Left ventricle myocardium inferior (tissue), 1 donor: Measurements from ENCODE around the gene TBC1D5. TPM values are rescaled to one million over a fixed set of nuclear protein-coding genes. Genes with fewer than 3 reads are reported as not detected.

Experiments
- DNase-seq: peaks from one replicate; pipeline ENCODE4 v3.0.0-alpha.2; 2020
- H3K27ac ChIP-seq: fragments of 200-600 bp; replicated peaks from 2 replicates; pipeline ENCODE4 v1.8.0; 2021
- H3K27me3 ChIP-seq: fragments of 200-600 bp; 2 replicates; pipeline ENCODE4 v1.8.0; 2021; ENCODE audit warnings: low read depth
- H3K36me3 ChIP-seq: fragments of 200-600 bp; 2 replicates; pipeline ENCODE4 v1.8.0; 2021
- H3K4me1 ChIP-seq: fragments of 200-600 bp; 2 replicates; pipeline ENCODE4 v1.8.0; 2021
- H3K4me3 ChIP-seq: fragments of 200-600 bp; 2 replicates; pipeline ENCODE4 v1.8.0; 2021; ENCODE audit warnings: mild to moderate bottlenecking, moderate library complexity
- H3K9me3 ChIP-seq: fragments of 200-600 bp; replicated peaks from 2 replicates; pipeline ENCODE4 v1.8.0; 2021
- intact Hi-C: fragments of 100-400 bp; cut with micrococcal nuclease; formaldehyde crosslinking; loops from one replicate; pipeline ENCODE4 v1.11.0; 2022
- total RNA-seq: library from RNA; stranded (reverse); fragmentation: NEBNext Ultra II Directional; extraction: Animal tissue kit (Norgen Biotek cat#: 25700); gene quantifications from one replicate; pipeline ENCODE4 v1.2.1, GENCODE V29; 2021
- TF ChIP-seq, protein P1 (sequence below): fragments of 200-600 bp; IDR thresholded peaks from 2 replicates; pipeline ENCODE4 v1.8.0; 2021; ENCODE audit warnings: antibody characterized with exemption, mild to moderate bottlenecking, borderline replicate concordance
- donor health status: DM: no; HTN: yes; CAD: no; lungs with severe emphysema.

The TBC1D5 gene
- total RNA-seq, 1 donor from 2014 or later = 26.9 TPM

DNA sequence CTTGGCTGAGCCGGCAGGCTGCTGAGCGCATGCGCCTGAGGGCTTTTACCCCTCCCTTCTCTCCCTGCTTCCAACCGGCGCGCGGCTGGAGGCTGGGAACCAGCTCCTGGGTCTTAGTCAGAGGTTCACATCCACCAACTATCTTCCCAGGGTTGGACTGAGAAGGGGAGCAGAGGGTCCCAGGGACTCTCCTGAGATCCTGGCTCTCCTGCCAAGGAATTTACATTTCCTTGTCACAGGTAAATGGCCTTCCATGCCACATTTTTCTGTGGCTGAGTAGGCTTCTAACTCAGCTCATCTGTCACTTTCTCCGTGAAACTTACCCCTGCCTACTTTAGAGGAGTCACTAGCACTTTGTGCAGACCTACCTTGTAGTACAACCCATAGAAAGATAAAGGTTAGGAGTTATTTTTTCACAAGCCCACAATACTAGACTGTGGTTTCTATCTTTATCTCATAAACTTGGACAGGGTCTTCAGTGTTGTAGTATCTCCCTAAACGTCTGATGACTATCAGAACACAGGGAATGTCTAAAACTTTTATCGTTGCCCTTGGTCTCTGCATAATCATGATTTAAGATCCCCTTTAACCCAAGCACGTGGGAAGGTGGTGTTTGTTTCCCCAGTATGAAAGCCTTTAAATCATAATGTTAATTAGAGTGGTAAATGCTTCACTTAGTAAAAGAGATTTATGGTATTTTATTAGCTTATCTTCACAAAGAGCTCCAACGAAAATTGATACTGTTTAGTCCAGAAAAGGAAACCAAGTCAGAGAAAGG, 638 bp upstream of the TBC1D5 start:
- Histone ChIP-seq H3K27ac (peak overlapping the region; percentile 99), H3K27me3 (no peaks in the 10 kb centered on the region), H3K9me3 (no peaks in the 10 kb centered on the region), H3K4me3 (peak overlapping the region; percentile 94), H3K4me1 (peaks cover 49% of the 10 kb centered on the region), H3K36me3 (no peaks in the 10 kb centered on the region)
- intact Hi-C loops = no loop called here
- TF ChIP-seq, protein P1, sequence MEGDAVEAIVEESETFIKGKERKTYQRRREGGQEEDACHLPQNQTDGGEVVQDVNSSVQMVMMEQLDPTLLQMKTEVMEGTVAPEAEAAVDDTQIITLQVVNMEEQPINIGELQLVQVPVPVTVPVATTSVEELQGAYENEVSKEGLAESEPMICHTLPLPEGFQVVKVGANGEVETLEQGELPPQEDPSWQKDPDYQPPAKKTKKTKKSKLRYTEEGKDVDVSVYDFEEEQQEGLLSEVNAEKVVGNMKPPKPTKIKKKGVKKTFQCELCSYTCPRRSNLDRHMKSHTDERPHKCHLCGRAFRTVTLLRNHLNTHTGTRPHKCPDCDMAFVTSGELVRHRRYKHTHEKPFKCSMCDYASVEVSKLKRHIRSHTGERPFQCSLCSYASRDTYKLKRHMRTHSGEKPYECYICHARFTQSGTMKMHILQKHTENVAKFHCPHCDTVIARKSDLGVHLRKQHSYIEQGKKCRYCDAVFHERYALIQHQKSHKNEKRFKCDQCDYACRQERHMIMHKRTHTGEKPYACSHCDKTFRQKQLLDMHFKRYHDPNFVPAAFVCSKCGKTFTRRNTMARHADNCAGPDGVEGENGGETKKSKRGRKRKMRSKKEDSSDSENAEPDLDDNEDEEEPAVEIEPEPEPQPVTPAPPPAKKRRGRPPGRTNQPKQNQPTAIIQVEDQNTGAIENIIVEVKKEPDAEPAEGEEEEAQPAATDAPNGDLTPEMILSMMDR = no peak
- DNase-seq = no peak

DNA sequence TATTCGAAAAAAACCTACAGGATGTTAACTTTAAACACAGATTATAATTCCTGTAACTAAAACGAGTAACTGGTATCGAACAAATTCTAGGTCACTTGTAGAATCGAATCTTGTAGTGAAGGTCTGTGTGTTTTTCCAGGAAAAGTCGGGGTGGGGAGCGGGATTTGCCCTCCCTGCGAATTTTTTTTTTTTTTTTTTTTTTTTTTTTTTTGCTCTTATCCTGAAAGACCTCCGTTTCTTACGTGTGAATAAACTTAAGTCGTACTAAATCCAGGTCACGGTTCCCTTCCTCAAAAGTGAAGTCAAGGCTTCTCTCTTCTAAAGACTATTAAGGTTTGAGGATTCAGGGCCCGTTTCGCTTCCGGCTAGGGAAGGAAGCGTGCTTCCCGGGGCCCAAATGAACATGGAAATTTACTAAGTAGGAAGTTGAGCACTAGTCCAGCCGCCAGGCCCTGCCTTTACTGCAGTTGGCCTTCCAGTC, 770 bp downstream of the TBC1D5 start:
- no peaks in the 10 kb centered on the region for H3K36me3 ChIP-seq
- H3K4me1 ChIP-seq = peaks cover 58% of the 10 kb centered on the region
- H3K9me3 ChIP-seq = no peaks in the 10 kb centered on the region
- TF ChIP-seq, protein P1 = peak; percentile 28
- H3K4me3 ChIP-seq = peak overlapping the region; percentile 94
- no peaks in the 10 kb centered on the region for H3K27me3 ChIP-seq
- H3K27ac ChIP-seq = peak overlapping the region; percentile 99
- no peak for DNase-seq
- intact Hi-C loops = no loop called here

DNA sequence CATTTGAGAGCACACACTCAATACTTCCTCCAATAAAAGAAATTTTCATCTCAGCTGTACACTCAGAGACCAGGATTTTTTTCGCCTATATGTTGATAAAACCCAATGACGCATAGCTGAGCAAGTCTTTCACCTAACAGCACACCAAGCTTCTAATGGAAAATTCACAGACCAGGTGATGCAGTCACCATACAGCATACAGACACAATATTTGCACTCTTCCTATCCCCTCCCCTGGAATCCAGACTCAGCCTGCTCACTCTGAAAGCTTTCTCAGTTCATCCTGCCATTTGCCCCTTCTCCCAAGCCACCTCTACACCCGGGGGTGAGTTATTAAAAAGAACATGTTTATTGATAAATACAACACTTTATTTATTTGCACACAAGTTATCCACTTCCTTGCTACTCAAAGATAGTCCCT, 1.7 kb downstream of the TBC1D5 start:
- intact Hi-C loops = no loop called here
- no peak for DNase-seq
- peak overlapping the region; percentile 99 for H3K27ac ChIP-seq

DNA sequence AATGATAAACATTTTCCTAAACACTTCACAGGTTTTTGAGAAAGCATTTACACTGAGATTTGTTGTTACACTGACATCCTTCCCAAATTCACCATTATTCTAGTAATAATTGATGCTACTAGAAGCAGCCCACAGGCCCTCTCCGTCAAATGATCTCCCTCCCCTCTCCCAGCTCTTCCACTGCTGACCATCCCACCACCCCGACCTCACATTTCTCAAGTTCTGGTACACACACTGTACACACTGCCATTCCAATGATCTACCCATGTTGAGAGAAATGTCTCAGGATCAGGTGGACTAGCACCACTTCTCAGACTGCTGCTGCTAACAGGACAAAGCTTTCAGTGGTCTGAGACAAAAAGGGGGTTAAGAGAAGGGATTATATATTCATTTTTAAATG, 3.5 kb downstream of the TBC1D5 start:
- intact Hi-C loops = no loop called here
- Histone ChIP-seq H3K4me3 (no peak overlapping the region), H3K36me3 (no peaks in the 10 kb centered on the region), H3K27ac (no peak overlapping the region), H3K9me3 (no peaks in the 10 kb centered on the region), H3K27me3 (no peaks in the 10 kb centered on the region), H3K4me1 (peaks cover 58% of the 10 kb centered on the region)
- DNase-seq = no peak
- TF ChIP-seq, protein P1 = no peak

More for the DNA sequence above, 1.7 kb downstream of the TBC1D5 start:
- H3K36me3 ChIP-seq = no peaks in the 10 kb centered on the region
- no peaks in the 10 kb centered on the region for H3K9me3 ChIP-seq
- peaks cover 58% of the 10 kb centered on the region for H3K4me1 ChIP-seq
- H3K27me3 ChIP-seq = no peaks in the 10 kb centered on the region
- TF ChIP-seq, protein P1 = no peak
- H3K4me3 ChIP-seq = peak overlapping the region; percentile 94

DNA sequence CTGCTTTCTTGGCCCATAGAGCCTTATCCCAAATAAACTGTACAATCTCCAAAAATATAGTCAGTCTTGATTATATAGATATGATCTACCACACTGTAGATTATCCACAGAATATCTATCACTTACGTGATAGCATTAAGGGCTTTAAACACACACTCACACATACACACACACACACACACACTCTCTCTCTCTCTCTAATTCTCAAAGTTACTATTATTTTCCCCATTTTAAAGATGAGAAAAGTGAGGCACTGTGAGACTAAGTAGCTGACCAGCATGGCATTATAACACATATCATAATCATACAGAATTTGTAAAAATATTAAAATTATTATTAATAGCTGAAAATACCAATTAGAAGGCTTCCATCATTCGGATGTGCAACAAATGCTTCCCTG, 4.2 kb downstream of the TBC1D5 start:
- Histone ChIP-seq H3K27ac (no peak overlapping the region), H3K27me3 (no peaks in the 10 kb centered on the region), H3K9me3 (no peaks in the 10 kb centered on the region), H3K36me3 (no peaks in the 10 kb centered on the region), H3K4me3 (no peak overlapping the region), H3K4me1 (peaks cover 53% of the 10 kb centered on the region)
- intact Hi-C loops = no loop called here
- DNase-seq = no peak
- TF ChIP-seq, protein P1 = no peak
